Measurements from ENCODE around the gene SLC4A2.
A peak's percentile ranks its signal among the peaks of the same experiment; 100 is the strongest.

SLC4A2 gene

DNA sequence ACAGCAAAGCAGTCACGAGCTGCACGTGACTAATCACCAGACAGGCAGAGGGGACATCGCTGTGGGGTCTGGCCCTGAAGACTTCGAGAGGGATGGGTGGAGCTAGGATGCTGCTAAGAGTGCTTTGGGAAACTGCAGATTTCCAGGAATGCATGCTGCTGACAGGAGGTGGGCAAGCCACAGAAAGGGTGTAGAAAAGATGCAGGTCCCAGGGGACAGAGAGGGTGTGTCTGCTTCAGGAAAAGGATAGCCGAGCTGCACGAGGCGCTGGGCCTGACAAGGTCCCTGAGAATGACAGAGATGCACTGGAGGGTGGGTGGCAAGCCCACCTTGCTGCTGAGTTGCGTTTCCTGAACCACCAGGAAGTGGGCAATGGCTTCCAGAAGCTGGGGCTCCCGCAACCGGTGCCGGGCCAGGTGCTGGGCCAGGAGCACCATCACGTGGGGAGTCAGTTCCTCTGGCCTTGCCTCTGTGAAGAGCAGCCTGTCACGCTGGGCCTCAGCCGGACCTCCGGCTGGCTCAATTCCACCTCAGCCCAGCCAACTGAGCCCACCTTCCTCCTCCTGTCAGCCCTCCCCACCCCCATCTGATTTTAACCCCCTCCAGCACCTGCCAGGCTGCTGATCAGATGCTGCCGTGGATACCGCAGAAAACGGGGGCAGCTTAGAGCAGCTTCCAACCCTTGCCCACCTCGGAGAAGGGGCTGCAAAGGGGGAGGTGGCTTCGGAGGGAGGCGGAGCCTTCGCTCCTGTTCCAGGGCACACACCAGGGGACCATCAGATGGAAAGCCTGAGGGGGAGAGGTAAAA is 19.0 kb downstream of the SLC4A2 start:
- DNase-seq (ENCODE audit: low read depth) = no peak
- TF ChIP-seq, protein P1, sequence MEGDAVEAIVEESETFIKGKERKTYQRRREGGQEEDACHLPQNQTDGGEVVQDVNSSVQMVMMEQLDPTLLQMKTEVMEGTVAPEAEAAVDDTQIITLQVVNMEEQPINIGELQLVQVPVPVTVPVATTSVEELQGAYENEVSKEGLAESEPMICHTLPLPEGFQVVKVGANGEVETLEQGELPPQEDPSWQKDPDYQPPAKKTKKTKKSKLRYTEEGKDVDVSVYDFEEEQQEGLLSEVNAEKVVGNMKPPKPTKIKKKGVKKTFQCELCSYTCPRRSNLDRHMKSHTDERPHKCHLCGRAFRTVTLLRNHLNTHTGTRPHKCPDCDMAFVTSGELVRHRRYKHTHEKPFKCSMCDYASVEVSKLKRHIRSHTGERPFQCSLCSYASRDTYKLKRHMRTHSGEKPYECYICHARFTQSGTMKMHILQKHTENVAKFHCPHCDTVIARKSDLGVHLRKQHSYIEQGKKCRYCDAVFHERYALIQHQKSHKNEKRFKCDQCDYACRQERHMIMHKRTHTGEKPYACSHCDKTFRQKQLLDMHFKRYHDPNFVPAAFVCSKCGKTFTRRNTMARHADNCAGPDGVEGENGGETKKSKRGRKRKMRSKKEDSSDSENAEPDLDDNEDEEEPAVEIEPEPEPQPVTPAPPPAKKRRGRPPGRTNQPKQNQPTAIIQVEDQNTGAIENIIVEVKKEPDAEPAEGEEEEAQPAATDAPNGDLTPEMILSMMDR (IDR thresholded peaks at IDR 0.05; ENCODE audit: low read depth, low read length, missing control alignments) = no peak
- no peak overlapping the region for H3K4me3 ChIP-seq (ENCODE audit: low read depth, low read length)

DNA sequence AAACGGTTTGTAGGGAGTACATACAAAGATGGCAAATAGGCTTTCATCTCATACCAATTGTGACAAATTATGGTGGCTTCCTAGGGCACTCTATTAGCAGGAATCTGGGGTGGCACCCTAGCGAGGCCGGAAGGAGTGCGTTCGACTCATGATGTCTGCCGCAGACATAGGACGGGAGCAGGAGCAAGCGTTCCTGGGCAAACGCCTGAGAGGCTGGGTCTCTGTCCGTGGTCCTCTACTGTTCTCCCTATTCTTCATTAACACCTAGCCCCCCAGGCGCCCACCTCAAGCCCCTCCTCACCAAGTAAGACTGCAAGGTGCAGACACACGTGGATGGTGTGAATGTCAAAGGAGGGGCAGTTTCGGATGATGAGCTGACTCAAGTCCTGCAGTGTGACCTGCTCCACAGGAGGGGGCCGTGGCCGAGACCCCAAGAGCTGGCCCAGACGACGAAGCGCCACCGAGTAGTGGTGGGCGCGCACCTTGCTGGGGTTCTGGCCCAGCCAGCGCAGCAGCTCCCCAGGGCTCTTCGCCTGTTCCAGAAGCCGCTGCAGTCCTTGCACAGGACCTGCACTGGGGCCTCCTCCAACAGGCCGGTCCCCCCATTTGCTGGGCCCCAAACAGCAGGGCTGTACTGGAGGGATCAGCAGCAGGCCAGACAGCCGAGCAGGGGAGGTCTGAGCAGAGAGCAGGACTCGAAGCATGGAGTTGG is 20.0 kb downstream of the SLC4A2 start:
- no peak for DNase-seq (ENCODE audit: low read depth)
- TF ChIP-seq, protein P1 (IDR thresholded peaks at IDR 0.05; ENCODE audit: low read depth, low read length, missing control alignments) = no peak
- H3K4me3 ChIP-seq (ENCODE audit: low read depth, low read length) = peak overlapping the region; percentile 81

DNA sequence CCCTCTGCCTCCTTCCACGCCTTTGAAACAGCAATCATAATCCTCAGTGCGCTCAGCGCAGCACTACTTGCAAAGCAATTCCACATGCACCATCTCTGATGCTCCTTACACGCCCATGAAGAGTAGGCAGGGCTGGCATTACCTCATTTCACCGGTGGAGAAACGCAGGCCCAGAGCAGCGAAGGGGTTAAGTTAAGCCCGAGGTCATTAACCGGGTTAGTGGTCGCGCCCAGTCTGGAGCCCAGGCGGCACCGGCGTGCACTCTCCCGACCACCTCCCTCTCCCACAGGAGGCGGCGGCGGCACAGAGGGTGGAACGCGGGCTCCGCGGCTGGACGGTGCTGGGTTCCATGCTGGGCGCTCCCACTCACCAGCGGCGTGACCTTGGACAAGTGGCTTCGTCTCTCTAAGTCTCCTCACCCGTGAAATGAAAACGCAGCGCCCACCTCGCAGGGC is 20.7 kb downstream of the SLC4A2 start:
- TF ChIP-seq, protein P1 (IDR thresholded peaks at IDR 0.05; ENCODE audit: low read depth, low read length, missing control alignments) = no peak
- H3K4me3 ChIP-seq (ENCODE audit: low read depth, low read length) = peak overlapping the region; percentile 81
- no peak for DNase-seq (ENCODE audit: low read depth)

DNA sequence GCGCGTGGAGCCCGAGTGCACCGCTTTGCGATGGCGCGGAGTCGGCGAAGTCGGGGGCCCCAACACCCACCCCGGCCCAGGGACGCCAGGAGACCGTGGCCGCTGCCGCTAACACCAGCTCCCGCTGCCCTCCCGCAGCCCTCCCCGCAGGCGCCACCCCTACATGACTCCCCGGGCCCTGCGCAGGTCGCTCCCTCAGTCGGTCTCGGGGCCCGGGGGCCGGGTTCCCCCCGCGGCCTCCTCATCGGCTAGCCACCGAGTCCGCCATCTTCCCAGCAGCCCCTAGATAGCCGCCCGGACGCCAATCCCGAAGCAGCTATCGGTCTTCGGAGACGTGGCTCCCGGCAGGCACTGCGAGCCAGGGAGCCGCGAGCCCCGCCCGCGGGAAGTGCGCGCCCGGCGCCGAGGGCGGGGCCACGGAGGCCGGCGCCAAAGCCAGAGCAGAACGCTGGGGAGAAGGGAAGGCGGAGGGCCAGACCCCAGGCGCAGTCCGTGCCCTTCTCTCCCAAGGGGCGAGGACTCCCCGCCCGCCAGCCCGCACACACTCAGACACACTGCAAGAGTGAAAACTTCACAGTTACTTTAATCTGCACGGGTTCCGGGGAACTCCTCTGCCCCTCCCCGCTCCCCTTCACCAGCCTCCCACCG is 21.3 kb downstream of the SLC4A2 start, which contains the start of gene FASTK:
TSS of gene FASTK (minus strand) at position 288 of the 648 bp plus-strand sequence. CDS start at position 245, 43 bp downstream.
- peak; percentile 52 for DNase-seq (ENCODE audit: low read depth)
- peak within 1 kb of the TSS; percentile 81 for H3K4me3 ChIP-seq (ENCODE audit: low read depth, low read length)
- TF ChIP-seq, protein P1 (IDR thresholded peaks at IDR 0.05; ENCODE audit: low read depth, low read length, missing control alignments) = no peak

DNA sequence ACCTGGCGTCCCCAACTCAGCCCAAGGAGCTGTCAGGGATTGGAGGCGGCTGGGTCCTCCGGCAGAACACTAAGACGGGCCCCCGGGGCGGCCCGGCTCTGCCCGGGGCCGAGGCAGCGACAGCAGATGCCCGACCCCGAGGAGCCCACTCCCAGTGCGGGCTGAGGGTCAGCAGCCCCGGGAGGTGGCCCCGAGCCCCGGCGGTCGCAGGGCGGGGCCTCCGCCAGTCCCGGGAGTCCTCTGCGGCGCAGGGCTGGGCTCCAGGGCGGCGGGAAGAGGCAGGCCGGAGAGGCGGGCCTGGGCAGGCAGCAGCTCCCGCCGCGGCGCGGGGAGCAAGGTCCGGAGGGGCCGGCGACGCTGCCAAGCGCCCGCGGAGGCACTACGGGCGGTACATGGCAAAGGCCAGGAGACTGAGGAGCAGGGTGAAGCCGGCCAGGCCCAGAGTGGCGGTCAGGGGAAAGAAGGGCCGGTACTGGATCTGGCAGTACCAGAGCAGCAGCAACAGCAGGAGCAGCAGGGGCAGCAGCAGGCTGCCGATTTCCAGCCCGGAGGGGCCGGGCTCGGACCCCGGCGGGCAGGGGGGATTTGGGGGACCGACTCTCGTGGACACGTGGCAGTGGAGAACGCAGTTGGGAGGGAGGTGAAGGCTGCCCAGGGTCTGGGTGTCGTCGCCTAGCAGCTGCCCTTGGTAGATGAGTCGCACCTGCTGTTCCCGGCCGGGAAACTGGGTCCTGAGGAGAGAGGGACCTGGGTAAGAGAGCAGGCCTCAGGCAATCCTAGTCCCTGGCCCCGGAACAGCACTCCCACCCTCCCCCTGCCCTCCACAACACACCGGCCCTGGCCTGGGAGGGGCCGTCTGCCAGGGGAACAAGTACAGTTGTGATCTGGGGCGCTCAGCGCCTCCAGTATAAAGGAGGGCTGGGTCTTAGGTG is 22.0 kb downstream of the SLC4A2 start:
- H3K4me3 ChIP-seq (ENCODE audit: low read depth, low read length) = peak overlapping the region; percentile 81
- TF ChIP-seq, protein P1 (IDR thresholded peaks at IDR 0.05; ENCODE audit: low read depth, low read length, missing control alignments) = no peak
- DNase-seq (ENCODE audit: low read depth) = no peak

Data from GM12864 (cell line).